ENCODE results near the gene GHRH.

GHRH gene

DNA sequence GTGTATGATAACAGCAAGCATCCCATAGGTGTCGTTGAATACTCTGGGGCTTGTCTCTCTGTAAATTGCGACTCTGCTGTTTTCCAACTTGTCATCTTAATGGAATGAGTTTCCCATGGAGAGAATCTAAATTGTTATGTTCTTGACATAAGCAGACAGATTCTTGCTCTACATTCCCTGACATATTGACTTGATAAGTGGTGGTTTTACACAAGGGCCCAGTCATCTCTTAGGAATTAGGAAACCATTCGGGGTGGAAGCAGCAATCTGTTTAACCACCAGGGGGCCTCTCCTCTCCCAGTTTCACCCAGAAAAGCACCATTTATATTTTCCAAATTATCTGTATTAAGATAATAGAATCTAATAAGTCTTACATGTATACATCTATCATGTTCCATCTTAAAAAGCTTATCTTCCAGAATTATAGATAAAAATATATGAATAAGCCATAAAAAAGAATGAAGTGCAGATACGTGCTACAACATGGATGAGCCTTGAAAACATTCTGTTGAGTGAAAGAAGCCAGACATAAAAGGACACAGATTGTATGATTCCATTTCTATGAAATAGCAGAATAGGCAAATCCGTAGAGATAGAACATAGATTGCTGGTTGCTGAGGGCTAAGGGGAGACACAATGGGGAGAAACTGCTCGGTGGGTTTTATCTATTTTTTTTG is 59.2 kb downstream of the GHRH start:
- no peak overlapping the region for H3K4me3 ChIP-seq (ENCODE audit: low read length)
- peak; percentile 92 for TF ChIP-seq CTCF (conservative IDR thresholded peaks at IDR 0.05; ENCODE audit: low read depth, low read length)
- DNase-seq (ENCODE audit: low read depth), result peak; percentile 68

- H3K4me3 ChIP-seq (ENCODE audit: low read length), result no peak overlapping the region
- no peak for TF ChIP-seq CTCF (conservative IDR thresholded peaks at IDR 0.05; ENCODE audit: low read depth, low read length)
Observed at GRCh38 chr20:37201827-37202162, 59.8 kb downstream of the GHRH start.

More at GRCh38 chr20:37201827-37202162, 59.8 kb downstream of the GHRH start:
- DNase-seq (ENCODE audit: low read depth), result no peak

Measured in retinal pigment epithelial cell (primary cell).